ENCODE measurements around the gene UCHL3. TPM values are rescaled to one million over a fixed set of nuclear protein-coding genes. Genes with fewer than 3 reads are reported as not detected.

The UCHL3 gene
- total RNA-seq, 1 experiment from 2014 or later: 50.8 TPM

DNA sequence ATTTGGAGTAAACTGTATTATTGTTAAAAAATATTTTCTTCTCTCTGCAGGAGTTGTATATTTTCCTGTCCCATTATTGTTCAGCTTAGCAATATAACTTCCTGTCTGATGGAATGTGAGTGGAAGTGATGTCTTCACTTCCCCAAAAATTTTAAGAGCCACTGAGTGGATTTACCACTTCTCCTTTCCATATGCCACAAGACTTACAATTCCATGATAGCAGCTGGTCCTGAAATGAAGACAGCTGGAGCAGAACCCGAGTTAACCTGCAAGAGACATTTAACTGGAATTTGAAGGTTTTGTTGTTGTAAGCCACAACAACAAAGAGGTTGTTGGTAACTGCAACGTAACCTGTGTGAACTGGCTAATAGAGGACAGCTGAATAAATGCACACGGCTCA, 44.3 kb upstream of the UCHL3 start:
- Histone ChIP-seq H3K23me2 (ENCODE audit: insufficient read length, low read depth, low read length, poor library complexity, severe bottlenecking) (no peaks in the 10 kb centered on the region), H2BK120ac (ENCODE audit: low read depth, low read length, poor library complexity, severe bottlenecking) (no peak overlapping the region), H3K9me3 (ENCODE audit: control insufficient read depth, low read depth, low read length) (no peaks in the 10 kb centered on the region), H3K23ac (ENCODE audit: insufficient read length, low read depth, low read length) (no peak overlapping the region), H3K4me1 (ENCODE audit: insufficient read depth, low read length) (no peaks in the 10 kb centered on the region), H4K5ac (ENCODE audit: insufficient read length, low read depth, low read length) (no peak overlapping the region), H3T11ph (ENCODE audit: low read length) (no peak overlapping the region), H3K56ac (ENCODE audit: insufficient read length, low read depth, low read length) (no peak overlapping the region), H2AFZ (ENCODE audit: low read length) (no peak overlapping the region), H2BK5ac (ENCODE audit: insufficient read length, low read length) (no peak overlapping the region), H3K4me2 (ENCODE audit: insufficient read depth, insufficient read length, low read length) (no peak overlapping the region), H4K8ac (replicated peaks; ENCODE audit: insufficient read length, low read depth, low read length) (no peak overlapping the region), H3K4ac (ENCODE audit: low read depth, low read length) (no peak overlapping the region), H2BK20ac (ENCODE audit: low read depth, low read length, poor library complexity, severe bottlenecking) (no peak overlapping the region), H3K27me3 (ENCODE audit: insufficient read depth, low read length) (no peaks in the 10 kb centered on the region), H3K79me1 (ENCODE audit: insufficient read depth, low read depth, low read length, poor library complexity, severe bottlenecking) (no peaks in the 10 kb centered on the region), H2AK5ac (ENCODE audit: insufficient read length, low read length) (no peak overlapping the region), H3K27ac (ENCODE audit: insufficient read length, low read depth, low read length) (no peak overlapping the region), H3K14ac (ENCODE audit: insufficient read depth, low read length) (no peak overlapping the region), H3K9ac (ENCODE audit: extremely low read depth, insufficient read length, low read length) (no peak overlapping the region), H3K79me2 (ENCODE audit: insufficient read depth, low read length) (no peaks in the 10 kb centered on the region), H3K18ac (ENCODE audit: insufficient read length, low read depth, low read length) (no peak overlapping the region), H2BK15ac (ENCODE audit: low read depth, low read length) (no peak overlapping the region), H2BK12ac (ENCODE audit: insufficient read length, low read depth, low read length) (no peak overlapping the region), H4K91ac (ENCODE audit: insufficient read length, low read depth, low read length) (no peak overlapping the region), H4K20me1 (ENCODE audit: control insufficient read depth, insufficient read depth, insufficient read length) (no peaks in the 10 kb centered on the region)
- TF ChIP-seq, protein P1, sequence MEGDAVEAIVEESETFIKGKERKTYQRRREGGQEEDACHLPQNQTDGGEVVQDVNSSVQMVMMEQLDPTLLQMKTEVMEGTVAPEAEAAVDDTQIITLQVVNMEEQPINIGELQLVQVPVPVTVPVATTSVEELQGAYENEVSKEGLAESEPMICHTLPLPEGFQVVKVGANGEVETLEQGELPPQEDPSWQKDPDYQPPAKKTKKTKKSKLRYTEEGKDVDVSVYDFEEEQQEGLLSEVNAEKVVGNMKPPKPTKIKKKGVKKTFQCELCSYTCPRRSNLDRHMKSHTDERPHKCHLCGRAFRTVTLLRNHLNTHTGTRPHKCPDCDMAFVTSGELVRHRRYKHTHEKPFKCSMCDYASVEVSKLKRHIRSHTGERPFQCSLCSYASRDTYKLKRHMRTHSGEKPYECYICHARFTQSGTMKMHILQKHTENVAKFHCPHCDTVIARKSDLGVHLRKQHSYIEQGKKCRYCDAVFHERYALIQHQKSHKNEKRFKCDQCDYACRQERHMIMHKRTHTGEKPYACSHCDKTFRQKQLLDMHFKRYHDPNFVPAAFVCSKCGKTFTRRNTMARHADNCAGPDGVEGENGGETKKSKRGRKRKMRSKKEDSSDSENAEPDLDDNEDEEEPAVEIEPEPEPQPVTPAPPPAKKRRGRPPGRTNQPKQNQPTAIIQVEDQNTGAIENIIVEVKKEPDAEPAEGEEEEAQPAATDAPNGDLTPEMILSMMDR (conservative IDR thresholded peaks at IDR 0.05): no peak
- H3K4me1 Mint-ChIP-seq: no peaks in the 10 kb centered on the region
- DNase-seq: no peak
- H3K27me3 Mint-ChIP-seq (ENCODE audit: low read depth): no peaks in the 10 kb centered on the region
- H3K36me3 Mint-ChIP-seq (ENCODE audit: insufficient read depth in 1 of 3, low read depth in 3 of 3): no peaks in the 10 kb centered on the region
- no peak overlapping the region for H3K27ac Mint-ChIP-seq
- no peaks in the 10 kb centered on the region for H3K9me3 Mint-ChIP-seq
- WGBS (ENCODE audit: extremely low coverage, insufficient read length, low lambda C conversion rate): no CpG with 5 or more reads among the region's 3 CpGs
- no peak overlapping the region for H3K4me3 Mint-ChIP-seq

Data from H9 (cell line).